Inflammatory macrophage treated with lipopolysaccharide for 4 hours (primary cell): ENCODE data around the gene PMPCA.

Experiments used
- DNase-seq: peaks from one replicate; pipeline ENCODE4 v3.0.0-alpha.2; 2020

The PMPCA gene

GRCh38 chr9:136460772-136461325, 50.4 kb downstream of the PMPCA start:
- no peak for DNase-seq

GRCh38 chr9:136462664-136463063, 52.2 kb downstream of the PMPCA start:
- no peak for DNase-seq

GRCh38 chr9:136463578-136463977, 53.1 kb downstream of the PMPCA start:
- DNase-seq, result no peak

- no peak for DNase-seq
These were observed 53.8 kb downstream of the PMPCA start for GRCh38 chr9:136464241-136464640.

GRCh38 chr9:136465500-136466154, 55.2 kb downstream of the PMPCA start:
- no peak for DNase-seq

GRCh38 chr9:136466155-136466541, 55.7 kb downstream of the PMPCA start:
- DNase-seq, result no peak

- no peak for DNase-seq
These were observed 57.3 kb downstream of the PMPCA start for GRCh38 chr9:136467766-136468165.

- no peak for DNase-seq
These were observed 59.9 kb downstream of the PMPCA start for GRCh38 chr9:136470356-136470755.

GRCh38 chr9:136470792-136471469, 60.5 kb downstream of the PMPCA start:
- DNase-seq, result no peak

- DNase-seq, result no peak
These were observed 61.5 kb downstream of the PMPCA start for GRCh38 chr9:136471802-136472487.

- no peak for DNase-seq
These were observed 62.3 kb downstream of the PMPCA start for GRCh38 chr9:136472640-136473353.

- DNase-seq, result no peak
These were observed 62.9 kb downstream of the PMPCA start for GRCh38 chr9:136473354-136473721.
